ENCODE data around the gene INSIG1. TPM values are rescaled to one million over a fixed set of nuclear protein-coding genes. Genes with fewer than 3 reads are reported as not detected.

Gene INSIG1
- polyA plus RNA-seq, 4 donors, result 27.7 to 40.9 (median 33.8) TPM

DNA sequence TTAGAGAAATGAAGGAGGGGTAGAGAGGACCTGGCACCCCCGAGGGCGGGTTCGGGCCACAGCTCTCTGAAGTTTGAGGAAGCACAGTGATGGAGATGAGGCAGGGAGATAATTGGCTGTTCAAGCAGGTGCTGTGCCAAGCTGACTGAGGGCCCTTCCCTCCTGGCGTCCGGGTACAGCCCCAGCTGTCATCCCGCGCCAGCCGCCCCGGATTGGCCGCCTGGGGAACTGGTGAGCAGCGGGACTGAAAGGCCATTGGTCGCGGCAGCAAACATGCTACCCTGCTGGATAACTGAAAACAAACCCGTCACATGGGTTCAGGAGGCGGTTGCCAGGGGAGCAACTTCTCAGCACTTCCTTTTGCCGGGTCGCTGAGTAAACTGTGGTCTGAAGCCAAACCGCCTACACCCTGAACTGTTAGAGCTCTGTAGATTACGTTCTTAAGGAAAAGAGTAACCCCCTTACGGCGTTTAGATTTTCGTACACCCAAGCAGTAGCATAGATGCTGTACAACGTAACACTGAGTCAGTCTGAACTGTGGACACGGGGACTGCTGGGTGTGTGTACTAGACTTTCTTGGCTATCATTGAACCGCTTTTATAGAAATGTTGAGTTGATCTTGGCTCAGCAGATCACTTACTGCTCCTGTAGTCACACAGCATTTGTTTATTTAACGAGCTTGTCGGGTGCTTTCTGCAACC lies 1.3 kb downstream of the INSIG1 start:
- DNase-seq (ENCODE audit: low read depth in 4 of 4, low spot score in 3 of 4), result peak; percentile 52 to 81 (median 78)

DNA sequence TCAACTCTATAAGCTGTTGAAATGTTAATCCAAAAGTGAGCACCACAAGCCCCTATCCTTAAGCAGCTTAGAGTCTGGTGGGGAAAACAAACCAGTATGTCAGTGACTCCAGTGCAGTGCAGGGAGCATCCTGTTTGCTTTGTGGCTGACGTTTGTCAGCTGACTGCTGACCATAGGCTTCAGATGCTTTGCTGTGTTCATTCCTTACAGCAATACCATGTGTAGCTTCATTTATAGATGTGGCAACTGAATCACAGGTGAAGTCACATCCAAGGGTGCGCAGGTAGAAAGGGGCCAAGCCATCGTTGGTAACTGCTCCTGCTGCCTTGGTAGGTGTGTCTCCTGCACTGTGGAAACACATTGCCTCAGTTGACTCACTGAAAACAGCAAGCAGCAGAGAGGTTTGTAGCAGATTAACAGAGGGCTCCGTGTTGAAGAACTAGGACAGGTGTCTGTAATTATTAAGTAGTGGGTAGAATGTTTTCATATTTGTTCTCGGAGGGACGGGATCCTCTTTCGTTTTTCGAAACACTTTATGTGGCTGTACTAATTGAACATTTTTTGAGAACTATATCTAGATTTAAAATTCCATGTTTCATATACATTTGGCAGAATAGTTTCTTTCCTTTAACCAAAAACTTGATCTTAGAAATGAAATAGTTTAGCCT lies 2.0 kb downstream of the INSIG1 start:
- no peak for DNase-seq (ENCODE audit: low read depth in 4 of 4, low spot score in 3 of 4)

DNA sequence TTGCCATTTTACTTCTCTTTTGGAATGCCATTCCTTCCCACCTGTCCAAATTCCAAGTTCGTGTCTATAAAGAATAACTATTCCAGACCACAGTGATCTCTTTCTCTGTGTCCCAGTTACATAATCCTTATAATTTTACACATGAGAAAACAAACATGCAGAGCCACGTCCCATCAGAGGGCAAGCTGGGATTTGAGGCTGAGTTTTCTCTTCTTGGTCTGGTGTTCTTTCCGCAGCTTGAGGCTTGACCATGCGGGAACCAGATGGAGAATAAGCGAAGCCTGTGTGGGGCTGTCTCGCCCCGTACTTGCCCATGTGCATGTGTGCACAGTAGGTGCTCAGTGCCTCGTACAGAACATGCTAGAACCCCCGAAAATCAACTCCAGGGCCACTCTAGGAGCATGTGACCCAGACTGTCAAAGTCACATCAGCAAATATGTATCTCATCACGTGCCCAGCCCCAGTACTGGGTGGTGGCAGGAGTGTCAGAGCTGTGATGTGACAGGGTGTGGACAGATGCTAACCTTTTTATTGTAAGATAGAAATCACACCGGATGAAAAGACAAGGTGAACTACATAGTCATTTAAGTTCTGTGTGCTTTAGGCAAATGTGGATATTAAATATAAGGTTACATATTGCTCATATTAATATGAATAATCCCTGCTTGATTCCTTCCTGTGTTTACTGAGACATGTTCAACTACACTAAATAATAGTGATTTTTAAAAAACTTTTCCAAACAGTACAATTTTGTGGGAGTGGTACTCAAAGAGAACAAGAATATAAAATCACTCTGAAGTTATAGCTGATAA lies 3.2 kb downstream of the INSIG1 start:
- DNase-seq (ENCODE audit: low read depth in 4 of 4, low spot score in 3 of 4), result no peak

DNA sequence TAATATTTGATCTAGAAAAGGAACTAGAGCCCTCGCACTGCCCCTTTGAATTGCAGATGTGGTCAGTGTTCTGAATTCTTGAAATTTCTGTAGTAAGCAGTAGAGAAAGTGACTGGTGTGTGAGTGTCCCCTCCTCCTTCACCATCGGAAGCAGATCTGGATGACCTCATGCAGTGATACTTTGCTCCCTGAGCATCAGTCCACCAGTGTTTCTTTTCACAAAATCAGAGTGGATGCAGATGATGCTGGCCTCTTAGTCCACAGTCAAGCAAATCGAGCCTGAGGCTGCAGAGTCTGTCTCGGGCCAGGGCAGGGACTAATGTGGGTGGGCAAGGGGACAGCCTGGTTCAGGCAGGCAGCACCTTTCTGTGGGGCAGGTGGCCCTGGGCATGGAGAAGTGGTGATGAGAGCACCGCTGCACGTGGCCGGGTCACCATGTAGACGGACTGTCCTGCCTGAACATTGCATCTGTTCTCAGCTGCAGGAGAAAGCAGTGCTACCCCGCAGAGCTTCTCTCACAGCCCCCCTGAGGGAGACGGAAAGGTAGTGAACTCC lies 5.4 kb downstream of the INSIG1 start:
- DNase-seq (ENCODE audit: low read depth in 4 of 4, low spot score in 3 of 4), result no peak

DNA sequence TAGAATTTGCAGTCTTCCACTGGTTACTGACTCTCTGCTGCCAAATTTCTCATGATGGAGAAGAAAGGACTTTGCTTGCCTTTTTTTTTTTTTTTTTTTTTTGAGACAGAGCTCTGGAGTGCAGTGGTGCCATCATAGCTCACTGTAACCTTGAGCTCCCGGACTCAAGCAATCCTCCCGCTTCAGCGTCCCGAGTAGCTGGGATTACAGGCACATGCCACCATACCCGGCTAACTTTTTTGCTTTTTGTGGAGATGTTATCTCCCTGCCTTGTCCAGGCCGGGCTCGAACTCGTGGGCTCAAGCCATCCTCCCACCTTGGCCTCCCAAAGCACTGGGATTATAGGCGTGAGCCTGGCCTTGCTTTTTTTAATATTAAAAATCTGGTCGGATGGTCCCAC lies 6.2 kb downstream of the INSIG1 start:
- DNase-seq (ENCODE audit: low read depth in 4 of 4, low spot score in 3 of 4), result no peak

DNA sequence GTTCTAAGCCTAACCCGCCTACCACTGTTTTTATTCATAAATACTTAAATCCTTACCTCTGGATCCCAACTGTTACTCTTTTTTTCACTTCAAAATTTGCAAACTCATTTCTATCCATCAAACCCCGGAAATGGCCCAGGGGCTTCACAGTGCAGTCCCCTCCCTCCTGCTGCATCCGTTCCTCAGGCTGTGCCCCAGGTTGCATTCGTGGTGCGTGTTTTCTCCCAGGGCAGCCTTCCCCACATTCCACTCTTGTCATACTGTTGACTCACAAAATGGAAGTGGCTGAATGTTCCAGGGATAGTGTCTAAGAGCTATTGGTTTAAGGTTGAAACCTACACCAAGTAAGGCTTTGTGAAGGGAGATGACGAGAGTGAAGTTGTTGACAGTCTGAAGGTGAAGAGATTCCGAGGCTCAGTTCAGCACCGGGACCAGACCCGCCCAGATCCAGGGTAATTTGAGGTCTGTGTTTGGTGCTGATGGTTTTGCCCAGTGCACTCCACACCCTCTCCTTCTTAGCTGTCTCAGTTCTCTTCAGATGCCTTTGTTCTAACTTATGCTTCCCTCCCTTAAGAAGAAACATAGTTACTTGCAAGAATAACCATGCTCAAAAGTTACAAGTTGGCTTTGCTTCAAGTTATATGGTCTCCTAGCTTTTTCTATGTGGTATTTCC lies 7.7 kb downstream of the INSIG1 start:
- DNase-seq (ENCODE audit: low read depth in 4 of 4, low spot score in 3 of 4), result no peak

DNA sequence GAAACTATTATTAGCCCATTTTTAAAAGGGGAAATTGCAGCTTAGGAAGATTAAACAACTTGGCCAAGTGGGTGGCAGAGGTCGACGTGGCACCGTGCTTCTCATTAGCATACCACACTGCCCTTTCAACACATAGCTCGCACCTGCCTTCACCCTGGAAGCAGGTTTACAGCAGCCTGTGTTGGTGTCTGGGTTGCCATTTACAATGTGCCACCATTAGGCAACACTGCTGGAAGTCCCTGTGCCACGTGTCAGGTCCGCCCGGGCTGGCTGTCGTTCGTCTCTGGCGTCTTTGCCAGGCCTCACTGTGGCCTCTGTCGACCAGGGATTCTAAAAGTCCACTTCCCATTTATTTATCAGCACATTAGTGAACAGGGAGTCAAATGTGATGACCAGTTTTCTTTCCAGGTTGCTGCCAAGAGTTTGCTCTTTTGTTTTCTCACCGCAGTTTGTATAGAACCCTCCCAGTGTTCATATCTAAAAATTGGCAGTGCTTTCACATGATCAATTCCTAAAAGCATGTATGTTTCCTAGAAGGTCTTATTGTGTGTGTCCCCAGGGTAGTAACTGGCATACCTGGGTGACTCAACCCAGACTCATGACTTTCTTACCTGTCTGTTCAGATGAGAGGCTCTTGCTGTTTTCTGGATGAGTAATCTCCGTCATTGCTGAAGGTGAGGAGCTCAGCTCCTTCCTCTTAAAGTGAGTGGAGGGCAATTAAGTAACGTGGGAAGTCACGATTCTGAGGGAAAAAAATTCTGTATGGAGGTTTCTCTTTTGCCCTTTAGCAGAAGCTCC lies 9.2 kb downstream of the INSIG1 start:
- no peak for DNase-seq (ENCODE audit: low read depth in 4 of 4, low spot score in 3 of 4)

DNA sequence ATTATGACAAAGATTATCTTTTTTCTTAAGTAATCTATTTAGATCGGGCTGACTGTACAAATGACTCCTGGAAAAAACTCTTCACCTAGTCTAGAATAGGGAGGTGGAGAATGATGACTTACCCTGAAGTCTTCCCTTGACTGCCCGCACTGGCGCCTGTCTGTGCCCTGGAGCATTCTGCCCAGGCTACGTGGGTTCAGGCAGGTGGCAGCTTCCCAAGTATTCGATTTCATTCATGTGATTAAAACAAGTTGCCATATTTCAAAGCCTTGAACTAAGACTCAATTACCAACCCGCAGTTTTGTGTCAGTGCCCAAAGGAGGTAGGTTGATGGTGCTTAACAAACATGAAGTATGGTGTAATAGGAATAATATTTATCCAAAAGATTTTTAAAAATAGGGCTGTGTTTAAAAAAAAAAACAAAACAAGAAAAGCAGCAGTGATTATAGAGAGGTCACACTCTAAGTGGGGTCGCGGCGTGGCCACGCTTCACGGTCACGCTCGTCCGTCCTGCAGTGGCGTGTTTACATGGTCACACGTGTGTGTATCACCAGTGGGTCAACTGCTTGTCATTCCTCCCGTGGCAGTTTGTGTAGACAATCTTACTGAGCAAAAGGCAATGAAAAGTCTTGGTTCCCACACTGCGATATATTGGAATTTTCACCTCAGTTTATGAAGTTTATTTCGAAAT lies 10.8 kb downstream of the INSIG1 start:
- no peak for DNase-seq (ENCODE audit: low read depth in 4 of 4, low spot score in 3 of 4)

DNA sequence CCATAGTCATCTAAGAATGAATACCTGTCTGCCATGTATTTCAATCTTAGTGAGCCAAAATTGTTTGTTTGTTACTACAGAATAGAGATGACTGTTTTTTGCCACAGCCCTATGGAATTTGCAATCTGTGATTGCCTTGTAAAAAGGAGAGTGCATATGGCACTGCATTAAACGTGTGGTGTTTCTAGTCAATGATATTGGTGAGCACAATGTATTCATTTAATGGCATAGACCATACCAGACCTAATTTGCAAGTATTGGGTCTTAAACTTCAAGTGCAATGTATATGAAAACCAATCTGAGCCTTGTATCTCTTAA lies 11.3 kb downstream of the INSIG1 start:
- DNase-seq (ENCODE audit: low read depth in 4 of 4, low spot score in 3 of 4), result no peak

DNA sequence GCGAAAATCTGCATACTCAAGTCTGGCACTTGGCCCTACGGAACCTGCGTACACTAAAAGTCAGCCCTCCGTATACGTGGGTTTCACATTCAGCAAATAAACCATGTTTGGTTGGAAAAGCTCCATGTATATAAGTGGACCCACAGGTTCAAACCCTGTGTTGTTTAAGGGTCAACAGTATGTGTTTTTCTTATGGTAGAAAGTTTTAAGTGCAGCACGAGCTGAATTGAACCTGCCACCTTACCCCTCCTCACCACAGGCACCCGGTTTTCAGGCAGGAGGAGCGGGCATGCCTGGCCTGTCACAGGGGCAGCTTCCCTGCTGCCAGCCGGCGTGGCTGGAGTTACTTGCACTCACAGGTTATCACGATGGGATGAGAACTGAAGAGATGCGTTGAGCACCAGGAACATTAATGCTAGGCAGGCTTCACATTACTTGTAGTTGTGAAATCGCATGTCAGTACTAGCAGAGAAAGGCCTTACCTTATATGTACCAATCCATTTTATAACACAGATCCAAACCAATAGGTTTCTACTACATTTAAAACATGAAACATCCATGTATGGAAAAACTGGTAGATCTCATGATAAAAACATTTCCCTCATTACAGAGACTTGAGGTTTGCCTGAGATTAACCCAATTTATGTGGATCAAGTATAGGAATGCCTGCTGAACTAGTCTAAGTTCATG lies 12.9 kb downstream of the INSIG1 start:
- no peak for DNase-seq (ENCODE audit: low read depth in 4 of 4, low spot score in 3 of 4)

DNA sequence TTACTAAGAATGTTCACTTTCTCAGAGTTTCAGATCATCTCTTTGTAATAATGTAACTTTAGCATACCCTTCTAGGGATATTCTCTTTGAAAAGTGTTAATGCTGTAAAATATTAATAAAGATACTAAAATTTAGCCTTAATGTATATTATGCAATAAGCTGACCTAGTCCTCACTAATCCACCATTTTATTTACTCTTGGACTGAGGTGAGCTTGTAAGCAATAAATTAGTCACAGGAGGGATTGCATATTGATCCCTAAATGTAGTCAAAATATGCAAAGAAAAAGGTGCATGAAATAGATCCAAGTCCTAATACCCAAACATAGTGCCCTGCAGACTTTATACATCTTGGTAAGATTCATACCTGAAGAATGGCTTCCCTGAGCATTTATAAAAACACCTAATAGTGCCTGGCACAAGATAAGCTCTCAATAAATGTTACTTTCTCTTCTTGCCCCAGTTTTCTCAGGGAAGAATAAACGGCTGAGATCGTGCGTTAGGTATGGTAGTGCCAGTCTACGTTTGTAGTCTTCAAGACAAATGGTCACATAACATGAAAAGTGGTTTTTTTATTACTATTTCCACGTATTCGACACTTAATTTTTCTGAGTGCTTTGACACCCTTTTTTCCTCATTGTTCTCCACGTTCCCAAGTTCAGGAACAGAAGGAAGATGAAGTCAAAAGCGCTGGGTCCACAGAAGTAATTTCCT lies 14.3 kb downstream of the INSIG1 start:
- DNase-seq (ENCODE audit: low read depth in 4 of 4, low spot score in 3 of 4), result no peak

DNA sequence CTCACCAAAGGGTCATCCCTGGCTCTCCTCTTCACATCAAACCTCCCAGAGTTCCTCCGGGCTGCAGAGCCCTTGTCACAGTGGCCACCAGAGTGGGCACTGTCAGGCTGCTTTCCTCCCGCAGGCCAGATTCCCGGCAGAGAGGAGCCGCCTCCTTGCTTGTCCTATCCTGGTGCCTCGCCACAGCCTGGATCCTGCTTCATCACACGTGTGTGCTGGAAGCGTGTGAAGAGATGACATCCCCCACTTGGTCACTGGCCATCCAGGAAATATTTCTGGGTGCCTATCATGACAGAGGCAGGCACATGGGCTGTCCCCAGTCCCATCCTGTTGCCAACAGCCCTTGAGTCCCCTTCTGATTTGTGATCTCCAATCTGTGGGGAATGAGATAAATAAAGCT lies 15.0 kb downstream of the INSIG1 start:
- no peak for DNase-seq (ENCODE audit: low read depth in 4 of 4, low spot score in 3 of 4)

DNA sequence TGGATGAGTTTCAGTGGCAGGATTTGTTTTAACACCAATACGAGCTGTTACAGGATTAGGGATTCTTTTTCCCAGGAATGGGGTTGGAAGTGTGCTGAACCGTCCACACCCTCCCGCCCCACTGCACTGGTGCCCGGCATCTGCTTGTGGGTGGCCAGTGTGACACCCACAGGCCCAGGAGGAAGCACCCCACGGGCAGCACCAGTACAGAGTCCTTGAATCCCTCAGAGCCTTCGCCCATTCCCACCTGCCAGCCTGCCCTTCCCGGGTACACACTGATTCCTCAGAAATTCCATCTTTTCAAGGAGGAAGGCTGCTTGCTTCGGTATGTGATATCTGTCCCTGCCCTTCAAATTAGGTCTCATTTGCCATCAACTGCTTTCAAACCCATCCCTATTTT lies 15.4 kb downstream of the INSIG1 start:
- DNase-seq (ENCODE audit: low read depth in 4 of 4, low spot score in 3 of 4), result no peak

DNA sequence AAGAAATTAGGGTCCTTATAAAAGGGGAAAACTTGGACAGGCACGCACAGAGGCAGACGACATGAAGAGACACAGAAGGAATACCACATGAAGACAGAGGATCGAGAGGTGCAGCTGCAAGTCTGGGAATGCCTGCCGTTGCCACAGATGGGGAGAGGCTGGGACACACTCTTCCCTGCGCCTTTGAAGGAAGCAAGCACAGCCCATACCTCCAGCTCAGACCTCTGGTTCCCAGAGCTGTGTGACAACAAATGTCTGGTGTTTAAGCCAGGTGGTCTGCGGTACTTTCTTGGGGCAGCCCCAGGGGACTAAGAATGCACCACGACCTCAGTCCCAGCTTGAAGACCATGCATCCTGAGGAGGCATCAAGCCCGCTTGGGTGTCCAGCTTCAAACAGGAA lies 18.3 kb downstream of the INSIG1 start:
- no peak for DNase-seq (ENCODE audit: low read depth in 4 of 4, low spot score in 3 of 4)

DNA sequence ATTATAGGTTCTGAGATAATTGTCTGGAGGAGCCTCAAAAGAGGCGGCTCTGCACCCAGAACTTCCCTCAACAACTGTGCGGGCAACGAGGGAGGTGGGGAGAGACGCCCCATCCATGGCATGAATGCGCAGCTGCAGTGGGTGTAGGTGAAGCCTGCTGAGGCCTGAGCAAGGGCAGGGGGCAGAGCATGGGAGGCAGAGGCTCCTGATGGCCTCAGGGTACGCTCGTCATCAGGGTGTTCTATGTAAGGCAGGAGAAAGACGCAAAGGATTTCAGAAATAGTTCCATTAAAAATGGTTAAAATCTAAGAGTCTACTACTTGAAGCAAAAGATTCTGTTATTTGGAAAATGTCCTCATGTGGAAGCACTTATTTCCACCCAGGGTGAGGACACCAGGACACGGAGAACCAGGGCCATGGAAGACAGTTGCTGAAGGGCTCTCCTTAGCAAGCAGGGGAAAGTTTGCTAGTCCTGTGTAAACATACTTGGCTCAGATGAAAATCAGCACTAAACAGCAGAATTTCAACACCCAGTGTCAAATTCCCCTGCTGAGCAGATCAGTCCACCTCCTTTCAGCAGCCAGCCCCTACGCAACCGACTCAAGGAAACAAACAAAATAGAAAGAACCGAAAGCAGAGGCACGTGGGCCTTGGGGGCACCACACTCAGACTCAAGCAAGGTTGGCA lies 18.9 kb downstream of the INSIG1 start:
- DNase-seq (ENCODE audit: low read depth in 4 of 4, low spot score in 3 of 4), result no peak

DNA sequence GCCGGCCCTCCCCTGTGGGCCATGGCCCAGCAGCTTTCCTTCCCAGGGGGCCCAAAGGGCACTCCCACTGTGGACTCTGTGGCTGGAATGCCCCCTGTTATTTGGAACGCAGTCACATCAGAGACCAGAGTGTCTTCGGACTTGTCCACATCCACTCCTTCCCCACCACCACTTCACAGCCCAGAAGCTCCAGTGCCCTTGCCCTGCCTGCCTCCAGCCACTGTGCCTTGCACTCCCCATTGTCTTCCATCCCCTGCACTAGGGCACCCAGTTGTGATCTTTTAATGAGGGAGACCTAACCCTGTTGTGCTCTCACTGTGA lies 19.4 kb downstream of the INSIG1 start:
- no peak for DNase-seq (ENCODE audit: low read depth in 4 of 4, low spot score in 3 of 4)

DNA sequence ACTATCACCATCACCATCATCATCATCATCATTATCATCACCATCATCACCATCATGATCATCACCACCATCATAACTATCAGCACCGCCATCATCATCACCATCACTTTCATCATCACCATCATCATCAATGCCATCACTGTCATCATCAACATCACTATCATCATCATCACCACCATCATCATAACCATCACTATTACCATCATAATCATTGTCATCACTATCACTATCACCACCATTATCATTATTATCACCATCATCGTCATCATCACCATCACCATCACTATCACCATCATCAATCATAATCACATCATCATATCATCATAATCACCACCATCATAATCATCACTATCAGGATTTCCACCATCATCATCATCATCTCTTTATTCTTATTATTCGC lies 20.6 kb downstream of the INSIG1 start:
- no peak for DNase-seq (ENCODE audit: low read depth in 4 of 4, low spot score in 3 of 4)

DNA sequence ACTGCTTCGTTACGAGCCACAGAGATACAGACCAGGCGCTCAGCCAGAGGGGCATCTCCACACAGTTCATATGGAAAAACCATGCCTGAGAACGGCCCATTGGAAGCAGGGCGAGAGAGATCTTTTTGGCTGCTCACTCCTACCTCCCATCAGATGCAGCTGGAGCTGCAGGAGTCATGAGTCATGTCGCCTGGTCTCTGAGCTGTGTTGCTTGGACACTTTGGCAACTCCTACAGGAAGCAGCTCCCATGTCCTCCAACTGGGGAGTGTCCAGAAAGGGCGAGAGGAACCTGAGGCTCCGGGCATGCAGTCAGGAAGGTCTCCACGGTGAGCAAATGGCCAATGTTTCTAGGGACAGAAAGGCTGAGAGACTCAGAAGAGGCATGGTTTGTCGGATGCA lies 24.9 kb downstream of the INSIG1 start:
- no peak for DNase-seq (ENCODE audit: low read depth in 4 of 4, low spot score in 3 of 4)

Measured in right renal pelvis (tissue), 4 donors.